HepG2 (cell line): ENCODE data around the gene CCNF. TPM values are rescaled to one million over a fixed set of nuclear protein-coding genes. Genes with fewer than 3 reads are reported as not detected.

Experiments
- CCDC6 ChIP-seq: sonication (generic); formaldehyde crosslinking; IDR thresholded peaks from 2 replicates; pipeline ENCODE4 v1.8.1; 2022; ENCODE audit warnings: mild to moderate bottlenecking, missing genetic modification reagents, moderate library complexity
- HNF1A ChIP-seq, 2 experiments: sonication (generic) in 1 of 2; formaldehyde crosslinking in 1 of 2; IDR thresholded peaks; 2 replicates each; pipeline versions ENCODE4 v1.4.0 to v1.6.1; 2016 to 2020; ENCODE audit warnings: borderline replicate concordance in 1 of 2, low read depth in 1 of 2, mild to moderate bottlenecking in 1 of 2, missing genetic modification reagents in 1 of 2
- HNRNPLL ChIP-seq: fragments of 200-400 bp; formaldehyde crosslinking; IDR thresholded peaks from 2 replicates; pipeline ENCODE4 v1.6.1; 2017; ENCODE audit warnings: mild to moderate bottlenecking, low read depth, low read length; ENCODE audit not compliant: poor library complexity, severe bottlenecking
- KDM2A ChIP-seq: sonication (generic); formaldehyde crosslinking; IDR thresholded peaks from 2 replicates; pipeline ENCODE4 v1.4.0; 2020; ENCODE audit warnings: low read depth, missing genetic modification reagents, borderline replicate concordance
- NFYC ChIP-seq: IDR thresholded peaks from 2 replicates; pipeline ENCODE4 v1.6.1; 2016; ENCODE audit warnings: missing genetic modification reagents, missing compliant biosample characterization
- SP1 ChIP-seq, 2 experiments: fragments of 450-650 bp in 1 of 2; sonication (generic) in 1 of 2; formaldehyde crosslinking in 1 of 2; IDR thresholded peaks; 2 replicates each; pipeline versions ENCODE4 v1.4.0 to v1.6.1; 2016 to 2020; ENCODE audit warnings: missing genetic modification reagents in 1 of 2
- SRY ChIP-seq: sonication (generic); formaldehyde crosslinking; IDR thresholded peaks from 2 replicates; pipeline ENCODE4 v1.8.0; 2022; ENCODE audit warnings: mild to moderate bottlenecking, missing genetic modification reagents
- ZNF12 ChIP-seq: sonication (generic); formaldehyde crosslinking; IDR thresholded peaks from 2 replicates; pipeline ENCODE4 v1.5.0; 2020; ENCODE audit warnings: missing genetic modification reagents
- ZNF318 ChIP-seq: sonication (generic); formaldehyde crosslinking; IDR thresholded peaks from 2 replicates; pipeline ENCODE4 v1.4.0; 2020; ENCODE audit warnings: mild to moderate bottlenecking, missing genetic modification reagents
- ZSCAN20 ChIP-seq: sonication (generic); formaldehyde crosslinking; IDR thresholded peaks from 2 replicates; pipeline ENCODE4 v1.4.0; 2020; ENCODE audit warnings: missing genetic modification reagents, mild to moderate bottlenecking, borderline replicate concordance
- ZSCAN22 ChIP-seq: sonication (generic); formaldehyde crosslinking; IDR thresholded peaks from 2 replicates; pipeline ENCODE4 v1.4.0; 2020; ENCODE audit warnings: mild to moderate bottlenecking, missing genetic modification reagents
- polyA plus RNA-seq, 8 experiments: library from polyadenylated mRNA; depleted of rRNA in 3 of 8; stranded (reverse) in 7 of 8; unstranded in 1 of 8; fragments of >200 nt; fragmentation: Illumina TruSeq in 4 of 8; extraction: Trizol in 4 of 8; gene quantifications; 2 replicates each; pipeline versions ENCODE4 v1.2.1 to v1.2.3, GENCODE V29; 2011 to 2016; ENCODE audit warnings: low read depth in 4 of 8, missing spikeins in 1 of 8, mixed read lengths in 1 of 8; ENCODE audit not compliant: insufficient read depth in 1 of 8
- total RNA-seq, 5 experiments: library from RNA; depleted of rRNA; stranded (reverse); fragments of >200 nt; fragmentation: Illumina TruSeq; extraction: Trizol; gene quantifications; 2 replicates each; pipeline ENCODE4 v1.2.3, GENCODE V29; 2016; ENCODE audit warnings: low read depth in 1 of 5
- TF ChIP-seq, protein P1 (sequence below): IDR thresholded peaks from 2 replicates; pipeline ENCODE4 v1.6.1; 2012; ENCODE audit warnings: inconsistent platforms
- TF ChIP-seq, protein P2 (sequence below): IDR thresholded peaks from 2 replicates; pipeline ENCODE4 v1.6.1; 2016

CCNF gene
- total and polyA plus RNA-seq, 2 of the 13 experiments (the other 11 are each of a cell fraction or from before 2014, with no cell fraction given), result 6.4 to 22.8 TPM

GRCh38 chr16:2429034-2429770 lies at the start of gene CCNF (continued):
- TF ChIP-seq SRY (CRISPR knock-in tag), result no peak
- TF ChIP-seq, protein P1, sequence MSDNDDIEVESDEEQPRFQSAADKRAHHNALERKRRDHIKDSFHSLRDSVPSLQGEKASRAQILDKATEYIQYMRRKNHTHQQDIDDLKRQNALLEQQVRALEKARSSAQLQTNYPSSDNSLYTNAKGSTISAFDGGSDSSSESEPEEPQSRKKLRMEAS, result peak; percentile 91
- TF ChIP-seq ZSCAN22 (CRISPR knock-in tag), result no peak; the same call in 1 of the 2 replicates
- no peak for TF ChIP-seq ZNF12 (CRISPR knock-in tag)
- peak; percentile 90 for TF ChIP-seq NFYC (CRISPR knock-in tag)
- TF ChIP-seq SP1 (IDR thresholded peaks at IDR 0.05), result peak; percentile 29; the same call in 1 of the 2 replicates
- peak; percentile 84 for TF ChIP-seq SP1 (CRISPR knock-in tag; IDR thresholded peaks at IDR 0.05)
- TF ChIP-seq KDM2A, result peak; percentile 49; the same call in 1 of the 2 replicates
- TF ChIP-seq HNRNPLL, result peak; percentile 57
- TF ChIP-seq HNF1A (IDR thresholded peaks at IDR 0.05; ENCODE audit: low read depth), result no peak
- peak; percentile 61; the same call in 1 of the 2 replicates for TF ChIP-seq HNF1A (CRISPR knock-in tag; IDR thresholded peaks at IDR 0.05; ENCODE audit: borderline replicate concordance)
- peak; percentile 82; the same call in 1 of the 2 replicates for TF ChIP-seq ZNF318 (CRISPR knock-in tag)
- TF ChIP-seq ZSCAN20 (CRISPR knock-in tag), result 0 out of 2 replicates have a peak, but pooled peaks have one; percentile 47
- TF ChIP-seq, protein P2, sequence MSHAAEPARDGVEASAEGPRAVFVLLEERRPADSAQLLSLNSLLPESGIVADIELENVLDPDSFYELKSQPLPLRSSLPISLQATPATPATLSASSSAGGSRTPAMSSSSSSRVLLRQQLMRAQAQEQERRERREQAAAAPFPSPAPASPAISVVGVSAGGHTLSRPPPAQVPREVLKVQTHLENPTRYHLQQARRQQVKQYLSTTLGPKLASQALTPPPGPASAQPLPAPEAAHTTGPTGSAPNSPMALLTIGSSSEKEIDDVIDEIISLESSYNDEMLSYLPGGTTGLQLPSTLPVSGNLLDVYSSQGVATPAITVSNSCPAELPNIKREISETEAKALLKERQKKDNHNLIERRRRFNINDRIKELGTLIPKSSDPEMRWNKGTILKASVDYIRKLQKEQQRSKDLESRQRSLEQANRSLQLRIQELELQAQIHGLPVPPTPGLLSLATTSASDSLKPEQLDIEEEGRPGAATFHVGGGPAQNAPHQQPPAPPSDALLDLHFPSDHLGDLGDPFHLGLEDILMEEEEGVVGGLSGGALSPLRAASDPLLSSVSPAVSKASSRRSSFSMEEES (CRISPR knock-in tag), result no peak
- TF ChIP-seq CCDC6, result peak; percentile 84; the same call in 1 of the 2 replicates
